D721Med (cell line): ENCODE results near the gene RBM18.

ENCODE experiments used
- DNase-seq: peaks from one replicate; pipeline ENCODE4 v3.0.0; 2011; ENCODE audit warnings: low spot score; ENCODE audit not compliant: insufficient read length
- FAIRE-seq: peaks from 2 replicates; lab custom pipeline; 2011; peaks lifted over from hg19 to GRCh38; lab: Jason Lieb, UNC
- CTCF ChIP-seq: IDR thresholded peaks from 2 replicates; pipeline ENCODE4 v1.5.1; 2012; ENCODE audit warnings: mild to moderate bottlenecking, control low read depth; ENCODE audit not compliant: insufficient read depth; ENCODE audit errors: missing control alignments

RBM18 gene

GRCh38 chr9:122264360-122265148 lies at the start of gene RBM18, which contains the start of gene MRRF:
Gene RBM18 (minus strand): TSS chr9:122264840. CDS start chr9:122261492, 3,348 bp downstream.
Gene MRRF (plus strand): TSS chr9:122264882. CDS start chr9:122270892, 6,010 bp downstream.
- FAIRE-seq = no peak
- no peak for TF ChIP-seq CTCF
- peak; percentile 65 for DNase-seq

DNA sequence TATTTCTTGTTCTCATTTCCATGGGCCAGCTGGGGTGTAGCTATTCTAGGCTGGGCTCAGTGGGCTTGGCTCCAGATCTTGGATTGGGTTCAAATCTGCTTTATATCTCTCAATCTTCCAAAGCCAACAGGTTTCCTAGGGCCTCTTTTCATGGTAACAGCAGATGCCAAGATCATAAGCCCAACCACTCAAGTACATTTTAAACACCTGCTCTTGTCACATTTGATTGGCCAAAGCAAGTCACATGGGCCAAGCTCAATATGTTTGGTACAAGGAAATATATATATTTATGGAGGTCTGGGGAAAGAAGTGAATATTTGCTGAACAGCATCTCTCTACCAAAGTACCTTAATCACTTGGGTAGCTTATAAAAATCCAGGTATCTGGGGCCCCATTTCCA lies 49.5 kb upstream of the RBM18 start:
- no peak for FAIRE-seq

GRCh38 chr9:122309861-122310260 lies 45.2 kb upstream of the RBM18 start:
- TF ChIP-seq CTCF = no peak
- DNase-seq (no peak), FAIRE-seq (no peak)

More for the DNA sequence above, 49.5 kb upstream of the RBM18 start:
- no peak for DNase-seq
- no peak for TF ChIP-seq CTCF

DNA sequence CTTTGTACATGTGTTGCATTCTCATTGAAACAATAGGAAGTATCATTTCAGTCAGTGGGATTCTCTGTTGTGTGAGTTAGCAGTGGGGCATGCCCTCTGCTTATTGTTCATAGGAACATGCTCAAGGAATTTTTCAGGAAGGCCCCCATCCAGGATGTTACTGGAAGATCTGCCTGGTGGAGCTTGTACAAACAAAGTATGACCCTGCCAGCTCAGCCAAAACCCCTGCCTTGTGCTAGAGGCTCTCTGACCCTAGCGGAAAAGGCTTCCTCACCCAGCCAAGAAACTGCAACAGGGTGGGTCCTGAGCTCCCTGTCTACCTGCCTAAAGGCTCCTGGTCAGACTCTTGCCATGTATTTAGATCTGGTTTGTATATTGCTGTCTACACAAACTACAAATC lies 43.3 kb upstream of the RBM18 start:
- DNase-seq = no peak
- no peak for FAIRE-seq
- no peak for TF ChIP-seq CTCF

DNA sequence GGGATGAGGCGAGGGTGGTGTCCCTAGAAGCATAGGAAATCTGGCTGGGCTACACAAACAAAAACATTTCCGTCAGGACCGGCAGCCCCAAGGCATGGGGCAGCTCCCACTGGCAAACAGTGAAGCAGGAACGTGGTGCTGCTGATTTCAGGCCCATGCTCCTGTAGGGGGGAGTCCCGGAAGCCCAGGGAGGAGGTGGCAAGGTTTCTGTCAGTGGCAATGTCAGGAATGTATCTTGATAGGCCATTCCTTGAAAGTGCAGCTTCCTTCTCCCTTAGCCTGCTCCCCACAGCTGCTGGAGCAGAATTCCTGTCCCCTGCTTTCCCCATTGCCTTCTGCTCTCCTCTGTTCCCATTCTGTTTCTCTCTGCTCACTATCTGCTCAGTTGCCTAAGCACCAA lies 42.4 kb upstream of the RBM18 start:
- FAIRE-seq (no peak), DNase-seq (no peak)
- no peak for TF ChIP-seq CTCF

DNA sequence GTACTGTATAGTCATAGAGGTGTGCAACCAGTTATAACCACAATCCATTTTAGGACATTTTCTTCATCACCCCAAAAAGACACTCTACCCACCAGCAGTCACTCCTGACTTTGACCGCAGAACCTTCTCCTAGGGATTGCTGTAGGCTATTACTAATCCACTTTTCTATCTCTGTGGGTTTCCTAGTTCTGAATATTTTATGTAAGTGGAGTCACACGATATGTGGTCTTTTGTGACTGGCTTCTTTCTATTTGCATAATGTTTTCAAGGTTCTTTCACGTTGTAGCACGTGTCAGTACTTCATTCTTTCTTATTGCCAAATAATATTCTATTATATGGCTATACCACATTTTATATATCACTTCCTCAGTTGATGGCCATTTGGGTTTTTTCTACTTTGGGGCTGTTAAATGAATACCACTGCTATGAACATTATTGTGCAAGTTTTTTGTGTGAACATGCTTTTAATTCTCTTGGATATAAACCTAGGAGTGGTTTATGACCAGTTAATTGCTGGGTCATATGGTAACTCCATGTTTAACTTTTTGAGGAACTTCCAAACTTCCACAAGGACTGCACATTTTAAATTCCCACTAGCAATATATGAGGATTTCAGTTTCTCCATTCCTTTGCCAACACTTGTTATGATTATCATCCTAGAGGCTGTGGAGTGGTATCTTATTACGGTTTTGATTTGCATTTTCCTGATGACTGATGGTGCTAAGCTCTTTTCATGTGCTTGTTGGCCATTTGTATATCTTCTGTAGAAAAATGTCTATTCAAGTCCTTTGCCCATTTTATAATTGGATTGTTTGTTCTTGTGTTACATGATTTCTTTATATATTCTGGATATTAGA lies 37.8 kb upstream of the RBM18 start:
- no peak for FAIRE-seq
- TF ChIP-seq CTCF = no peak

GRCh38 chr9:122297512-122297911 lies 32.9 kb upstream of the RBM18 start:
- TF ChIP-seq CTCF = no peak
- DNase-seq (no peak), FAIRE-seq (no peak)

More for the DNA sequence above, 37.8 kb upstream of the RBM18 start:
- no peak for DNase-seq
